CD4-positive, alpha-beta T cell (primary cell): ENCODE data around the gene PPAT. TPM values are rescaled to one million over a fixed set of nuclear protein-coding genes. Genes with fewer than 3 reads are reported as not detected.

ENCODE experiments used
- ATAC-seq: fragments of 200-7000 bp; cut with Tn5 transposase; one replicate; pipeline ENCODE4 v1.10.0; 2022; ENCODE audit warnings: mild to moderate bottlenecking; ENCODE audit not compliant: poor library complexity
- CTCF ChIA-PET: fragments of 350-600 bp; sonication (Branson Sonifier 250); formaldehyde crosslinking; loops from one replicate; lab custom pipeline; 2021; ENCODE audit warnings: antibody characterized with exemption, inconsistent platforms; lab: Charles Lee
- POLR2A ChIA-PET: fragments of 350-600 bp; sonication (Branson Sonifier 250); formaldehyde crosslinking; loops from one replicate; lab custom pipeline; 2021; ENCODE audit warnings: antibody characterized with exemption, inconsistent platforms; lab: Charles Lee
- DNase-seq, 14 experiments: peaks; one replicate each; pipeline ENCODE4 v3.0.0-alpha.2; 2013 to 2020; ENCODE audit warnings: mixed read lengths in 2 of 14
- H3K27ac ChIP-seq, 2 donors: one replicate each; pipeline versions ENCODE4 v1.5.1 to v1.7.0; 2013; ENCODE audit warnings: low read length in 2 of 2, low read depth in 1 of 2, mild to moderate bottlenecking in 1 of 2
- H3K27me3 ChIP-seq, 2 experiments: 1 replicate in 1 of 2; 2 replicates in 1 of 2; pipeline versions ENCODE4 v1.6.1 to v1.7.0; 2013; ENCODE audit warnings: low read length in 2 of 2, control low read depth in 1 of 2, mild to moderate bottlenecking in 1 of 2, moderate library complexity in 1 of 2; ENCODE audit not compliant: insufficient read depth in 2 of 2, control insufficient read depth in 1 of 2
- H3K36me3 ChIP-seq: one replicate; pipeline ENCODE4 v1.6.1; 2013; ENCODE audit warnings: low read length, control low read depth; ENCODE audit not compliant: insufficient read depth
- H3K4me1 ChIP-seq: one replicate; pipeline ENCODE4 v1.6.1; 2013; ENCODE audit warnings: low read length, control low read depth; ENCODE audit not compliant: insufficient read depth
- H3K4me3 ChIP-seq: one replicate; pipeline ENCODE4 v1.5.1; 2013; ENCODE audit warnings: mild to moderate bottlenecking, low read length, moderate library complexity
- H3K9me3 ChIP-seq, 2 experiments: 1 replicate in 1 of 2; 2 replicates in 1 of 2; pipeline versions ENCODE4 v1.6.1 to v1.7.0; 2013; ENCODE audit warnings: low read length in 2 of 2, mild to moderate bottlenecking in 2 of 2, control low read depth in 1 of 2, moderate library complexity in 1 of 2; ENCODE audit not compliant: control insufficient read depth in 1 of 2, insufficient read depth in 1 of 2
- H3K27ac Mint-ChIP-seq: one replicate; pipeline ENCODE4 v1.8.0; 2020; ENCODE audit warnings: mixed read lengths
- H3K27me3 Mint-ChIP-seq: one replicate; pipeline ENCODE4 v1.8.0; 2021; ENCODE audit warnings: mixed read lengths
- H3K36me3 Mint-ChIP-seq: one replicate; pipeline ENCODE4 v1.8.0; 2021; ENCODE audit warnings: low read depth, mixed read lengths
- H3K4me1 Mint-ChIP-seq: one replicate; pipeline ENCODE4 v1.8.0; 2021; ENCODE audit warnings: low read depth, mixed read lengths
- H3K4me3 Mint-ChIP-seq: one replicate; pipeline ENCODE4 v1.8.0; 2020; ENCODE audit warnings: mild to moderate bottlenecking, mixed read lengths
- H3K9me3 Mint-ChIP-seq: one replicate; pipeline ENCODE4 v1.8.0; 2020; ENCODE audit warnings: mixed read lengths
- intact Hi-C, 2 experiments: fragments of 100-400 bp; cut with DNase I in 1 of 2; cut with micrococcal nuclease in 1 of 2; formaldehyde crosslinking; loops; one replicate each; pipeline versions ENCODE4 v1.15.1 to v1.9.0; 2023 to 2025; cut with DNase I, micrococcal nuclease
- total RNA-seq, 174 experiments: library from RNA in 2 of 174; stranded (reverse) in 2 of 174; gene quantifications; one replicate each; pipeline ENCODE4 v1.2.3 and lab custom pipeline; 2021 to 2026
- TF ChIP-seq, protein P1 (sequence below): fragments of 200-600 bp; IDR thresholded peaks from one replicate; pipeline ENCODE4 v1.8.0; 2022; ENCODE audit warnings: antibody characterized with exemption, mild to moderate bottlenecking

Gene PPAT
- total RNA-seq, 2 experiments from 2014 or later = 4.7 to 6.3 TPM

DNA sequence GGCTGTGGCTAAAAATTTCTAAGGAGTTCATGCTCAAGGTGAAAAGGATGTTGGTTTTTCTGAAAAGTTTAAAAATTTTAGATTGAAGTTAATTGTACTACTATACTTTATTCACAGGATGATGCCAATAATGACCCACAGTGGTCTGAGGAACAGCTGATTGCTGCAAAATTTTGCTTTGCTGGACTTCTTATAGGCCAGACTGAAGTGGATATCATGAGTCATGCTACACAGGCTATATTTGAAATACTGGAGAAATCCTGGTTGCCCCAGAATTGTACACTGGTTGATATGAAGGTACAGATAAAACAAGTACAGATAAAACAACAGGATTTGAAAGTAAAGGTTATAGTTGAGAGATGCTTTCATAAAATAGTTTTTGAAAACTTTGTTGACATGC is 12.9 kb upstream of the PPAT start:
- Mint-ChIP-seq H3K4me1 (no peaks in the 10 kb centered on the region), H3K4me3 (no peak overlapping the region), H3K27ac (no peak overlapping the region), H3K9me3 (no peaks in the 10 kb centered on the region), H3K36me3 (peaks cover 87% of the 10 kb centered on the region), H3K27me3 (no peaks in the 10 kb centered on the region)
- no peak overlapping the region for H3K4me3 ChIP-seq
- intact Hi-C loops = no loop called here
- CTCF ChIA-PET = no interaction called here
- no peaks in the 10 kb centered on the region for H3K9me3 ChIP-seq
- TF ChIP-seq, protein P1, sequence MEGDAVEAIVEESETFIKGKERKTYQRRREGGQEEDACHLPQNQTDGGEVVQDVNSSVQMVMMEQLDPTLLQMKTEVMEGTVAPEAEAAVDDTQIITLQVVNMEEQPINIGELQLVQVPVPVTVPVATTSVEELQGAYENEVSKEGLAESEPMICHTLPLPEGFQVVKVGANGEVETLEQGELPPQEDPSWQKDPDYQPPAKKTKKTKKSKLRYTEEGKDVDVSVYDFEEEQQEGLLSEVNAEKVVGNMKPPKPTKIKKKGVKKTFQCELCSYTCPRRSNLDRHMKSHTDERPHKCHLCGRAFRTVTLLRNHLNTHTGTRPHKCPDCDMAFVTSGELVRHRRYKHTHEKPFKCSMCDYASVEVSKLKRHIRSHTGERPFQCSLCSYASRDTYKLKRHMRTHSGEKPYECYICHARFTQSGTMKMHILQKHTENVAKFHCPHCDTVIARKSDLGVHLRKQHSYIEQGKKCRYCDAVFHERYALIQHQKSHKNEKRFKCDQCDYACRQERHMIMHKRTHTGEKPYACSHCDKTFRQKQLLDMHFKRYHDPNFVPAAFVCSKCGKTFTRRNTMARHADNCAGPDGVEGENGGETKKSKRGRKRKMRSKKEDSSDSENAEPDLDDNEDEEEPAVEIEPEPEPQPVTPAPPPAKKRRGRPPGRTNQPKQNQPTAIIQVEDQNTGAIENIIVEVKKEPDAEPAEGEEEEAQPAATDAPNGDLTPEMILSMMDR = no peak
- ATAC-seq = no peak
- no peaks in the 10 kb centered on the region for H3K27me3 ChIP-seq
- H3K27ac ChIP-seq = no peak overlapping the region
- no peaks in the 10 kb centered on the region for H3K4me1 ChIP-seq
- DNase-seq = no peak
- POLR2A ChIA-PET = interaction anchor here (0.6 kb wide), 1 partner anchor 61 kb away, joined by 3 read pairs; the partner anchor contains the start of gene AASDH
- peaks cover 37% of the 10 kb centered on the region for H3K36me3 ChIP-seq

DNA sequence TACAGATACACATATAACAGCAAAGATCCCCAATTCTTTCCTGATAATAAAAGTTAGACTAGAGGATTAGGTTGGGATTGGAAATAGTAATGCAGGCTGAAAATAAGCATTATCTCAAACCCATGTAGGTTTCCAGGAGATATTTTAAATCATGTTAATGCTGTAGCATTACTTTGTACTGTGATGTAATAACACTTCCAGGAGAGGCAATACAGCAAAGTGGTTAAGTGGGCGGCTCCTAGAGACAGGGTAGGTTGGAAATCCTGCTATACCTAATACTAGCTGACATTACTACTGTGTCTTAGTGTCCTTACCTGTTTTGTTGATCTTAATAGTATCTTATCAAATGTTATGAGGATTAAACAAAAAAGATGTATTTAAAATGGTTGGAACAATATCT is 10.3 kb upstream of the PPAT start:
- Histone ChIP-seq H3K27me3 (no peaks in the 10 kb centered on the region), H3K4me3 (no peak overlapping the region), H3K9me3 (no peaks in the 10 kb centered on the region), H3K4me1 (no peaks in the 10 kb centered on the region), H3K27ac (no peak overlapping the region), H3K36me3 (peaks cover 34% of the 10 kb centered on the region)
- TF ChIP-seq, protein P1 = no peak
- ChIA-PET POLR2A (interaction anchor here (2.5 kb wide), 1 partner anchor 10 kb away, joined by 14 read pairs; the partner anchor contains the start of genes PAICS and PPAT), CTCF (interaction anchor here (0.6 to 1.4 kb wide), 2 partner anchors 18 to 22 kb away, joined by 3 read pairs; no protein-coding TSS in a partner anchor)
- Mint-ChIP-seq H3K4me3 (no peak overlapping the region), H3K9me3 (no peaks in the 10 kb centered on the region), H3K4me1 (peaks cover 9% of the 10 kb centered on the region), H3K27me3 (no peaks in the 10 kb centered on the region), H3K36me3 (peaks cover 77% of the 10 kb centered on the region), H3K27ac (no peak overlapping the region)
- no peak for DNase-seq
- intact Hi-C loops = no loop called here
- no peak for ATAC-seq

DNA sequence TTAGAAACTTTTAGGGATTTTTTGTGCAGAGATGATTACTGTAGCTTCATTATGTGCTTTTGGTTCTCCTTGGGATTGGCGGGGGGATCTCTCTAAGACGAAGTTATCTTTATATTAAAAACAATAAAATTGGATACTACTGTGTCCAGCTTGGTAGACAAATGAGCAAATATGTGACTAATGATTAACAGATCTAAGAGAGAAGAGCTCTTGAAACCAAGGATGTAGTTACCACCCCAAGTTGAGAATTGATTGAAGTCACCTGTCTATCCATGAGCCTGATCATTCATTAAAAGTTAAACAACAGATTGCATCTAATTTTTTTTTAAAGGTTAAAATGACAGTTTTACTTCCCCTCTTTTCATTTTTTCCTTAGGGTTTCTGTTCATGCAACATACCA is 9.3 kb upstream of the PPAT start:
- ATAC-seq (no peak), DNase-seq (no peak)
- Mint-ChIP-seq H3K4me3 (no peak overlapping the region), H3K27ac (no peak overlapping the region), H3K36me3 (peaks cover 67% of the 10 kb centered on the region), H3K9me3 (no peaks in the 10 kb centered on the region), H3K27me3 (no peaks in the 10 kb centered on the region), H3K4me1 (peaks cover 14% of the 10 kb centered on the region)
- H3K4me1 ChIP-seq = no peaks in the 10 kb centered on the region
- no peaks in the 10 kb centered on the region for H3K9me3 ChIP-seq
- no peak overlapping the region for H3K27ac ChIP-seq
- intact Hi-C loops = no loop called here
- CTCF ChIA-PET = interaction anchor here (1.4 kb wide), 1 partner anchor 19 kb away, joined by 3 read pairs; no protein-coding TSS in a partner anchor
- H3K4me3 ChIP-seq = no peak overlapping the region
- TF ChIP-seq, protein P1 = no peak
- H3K27me3 ChIP-seq = no peaks in the 10 kb centered on the region
- POLR2A ChIA-PET = interaction anchor here (1.0 to 2.5 kb wide), 2 partner anchors 9 to 58 kb away, joined by 5 to 14 read pairs; partner anchors contain the start of genes AASDH, PAICS and PPAT
- H3K36me3 ChIP-seq = peaks cover 28% of the 10 kb centered on the region
